BJ (cell line): Measurements from ENCODE around the gene CCL22. TPM values are rescaled to one million over a fixed set of nuclear protein-coding genes. Genes with fewer than 3 reads are reported as not detected.

Experiments
- CTCF ChIA-PET: fragments of 350-600 bp; formaldehyde crosslinking; extraction: SDS; loops from one replicate; lab custom pipeline; 2021; ENCODE audit warnings: antibody characterized with exemption, inconsistent platforms; lab: Yijun Ruan, JAX
- POLR2A ChIA-PET: fragments of 300-600 bp; sonication (Branson Sonifier 250); formaldehyde crosslinking; extraction: SDS; loops from one replicate; lab custom pipeline; 2021; ENCODE audit warnings: antibody characterized with exemption; lab: Charles Lee
- DNase-seq: peaks from one replicate; pipeline ENCODE4 v3.0.0-alpha.2; 2011; ENCODE audit warnings: low read depth
- H3K27me3 ChIP-seq: 2 replicates; pipeline ENCODE4 v1.6.0; 2011; ENCODE audit warnings: low read length; ENCODE audit not compliant: control insufficient read depth, insufficient read depth
- H3K36me3 ChIP-seq: 2 replicates; pipeline ENCODE4 v1.5.1; 2011; ENCODE audit warnings: low read length; ENCODE audit not compliant: control insufficient read depth, insufficient read depth
- H3K4me3 ChIP-seq: 2 replicates; pipeline ENCODE4 v1.5.1; 2011; ENCODE audit warnings: low read depth, mild to moderate bottlenecking, control low read depth, low read length
- CTCF ChIP-seq: IDR thresholded peaks from 2 replicates; pipeline ENCODE4 v1.5.1; 2011; ENCODE audit warnings: low read depth, mild to moderate bottlenecking, control low read depth, inconsistent platforms, low read length, moderate library complexity; ENCODE audit not compliant: insufficient read depth
- polyA plus RNA-seq: library from polyadenylated mRNA; depleted of rRNA; stranded (reverse); fragments of >200 nt; gene quantifications from 2 replicates; pipeline ENCODE4 v1.2.3, GENCODE V29; 2011

The CCL22 gene
- polyA plus RNA-seq, 1 experiment = not detected

GRCh38 chr16:57361404-57361803 is 2.8 kb downstream of the CCL22 start:
- Histone ChIP-seq H3K36me3 (no peaks in the 10 kb centered on the region), H3K27me3 (peaks cover 21% of the 10 kb centered on the region), H3K4me3 (no peak overlapping the region)
- no peak for DNase-seq
- CTCF ChIA-PET = interaction anchor here (1.1 kb wide), 1 partner anchor 11 kb away, joined by 3 read pairs; the partner anchor contains the start of gene CX3CL1
- POLR2A ChIA-PET = no interaction called here
- no peak for TF ChIP-seq CTCF

GRCh38 chr16:57364143-57364542 is 5.6 kb downstream of the CCL22 start:
- peaks cover 24% of the 10 kb centered on the region for H3K27me3 ChIP-seq
- DNase-seq = no peak

GRCh38 chr16:57366544-57367040 is 8.0 kb downstream of the CCL22 start:
- H3K27me3 ChIP-seq = peaks cover 23% of the 10 kb centered on the region
- CTCF ChIA-PET = no interaction called here
- DNase-seq = no peak
- no peak for TF ChIP-seq CTCF
- POLR2A ChIA-PET = no interaction called here
- H3K36me3 ChIP-seq = no peaks in the 10 kb centered on the region
- H3K4me3 ChIP-seq = no peak overlapping the region

More at GRCh38 chr16:57364143-57364542, 5.6 kb downstream of the CCL22 start:
- CTCF ChIA-PET = interaction anchor here (1.4 kb wide), 2 partner anchors 31 to 53 kb away, joined by 3 to 6 read pairs; no protein-coding TSS in a partner anchor
- no peak overlapping the region for H3K4me3 ChIP-seq
- H3K36me3 ChIP-seq = no peaks in the 10 kb centered on the region
- POLR2A ChIA-PET = no interaction called here
- no peak for TF ChIP-seq CTCF

- no peak for DNase-seq
- ChIA-PET POLR2A (no interaction called here), CTCF (no interaction called here)
- no peak for TF ChIP-seq CTCF
- H3K4me3 ChIP-seq = no peak overlapping the region
- no peaks in the 10 kb centered on the region for H3K36me3 ChIP-seq
- H3K27me3 ChIP-seq = peaks cover 28% of the 10 kb centered on the region
These were observed 8.7 kb downstream of the CCL22 start for GRCh38 chr16:57367116-57367752.

GRCh38 chr16:57371494-57372371 is 13.2 kb downstream of the CCL22 start:
- Histone ChIP-seq H3K27me3 (peaks cover 28% of the 10 kb centered on the region), H3K4me3 (no peak overlapping the region), H3K36me3 (no peaks in the 10 kb centered on the region)
- DNase-seq = no peak
- CTCF ChIA-PET = interaction anchor here (1.1 to 1.9 kb wide), 3 partner anchors 10 to 47 kb away, joined by 3 to 5 read pairs (median 4); no protein-coding TSS in a partner anchor
- POLR2A ChIA-PET = no interaction called here
- no peak for TF ChIP-seq CTCF
